Immature natural killer cell (primary cell): ENCODE data around the gene TXNDC17. TPM values are rescaled to one million over a fixed set of nuclear protein-coding genes. Genes with fewer than 3 reads are reported as not detected.

Experiments used
- DNase-seq, 3 donors: peaks; one replicate each; pipeline ENCODE4 v3.0.0; 2022; ENCODE audit warnings: mixed read lengths in 1 of 3
- H3K27ac Mint-ChIP-seq, 6 donors: one replicate each; pipeline ENCODE4 v1.8.0; 2020; ENCODE audit warnings: mixed read lengths in 6 of 6, mild to moderate bottlenecking in 5 of 6, inconsistent platforms in 4 of 6, moderate library complexity in 3 of 6
- H3K27me3 Mint-ChIP-seq, 3 donors: one replicate each; pipeline ENCODE4 v1.8.0; 2020 to 2021; ENCODE audit warnings: low read depth in 3 of 3, mild to moderate bottlenecking in 3 of 3, mixed read lengths in 3 of 3, moderate library complexity in 3 of 3, inconsistent platforms in 1 of 3
- H3K36me3 Mint-ChIP-seq, 3 donors: one replicate each; pipeline ENCODE4 v1.8.0; 2020; ENCODE audit warnings: mixed read lengths in 3 of 3, inconsistent platforms in 2 of 3, mild to moderate bottlenecking in 2 of 3
- H3K4me1 Mint-ChIP-seq, 2 donors: one replicate each; pipeline ENCODE4 v1.8.0; 2020; ENCODE audit warnings: inconsistent platforms in 2 of 2, mild to moderate bottlenecking in 2 of 2, mixed read lengths in 2 of 2, moderate library complexity in 1 of 2
- H3K4me3 Mint-ChIP-seq, 5 donors: one replicate each; pipeline ENCODE4 v1.8.0; 2020; ENCODE audit warnings: mild to moderate bottlenecking in 5 of 5, mixed read lengths in 5 of 5, inconsistent platforms in 3 of 5, moderate library complexity in 3 of 5
- H3K9me3 Mint-ChIP-seq, 6 donors: one replicate each; pipeline ENCODE4 v1.8.0; 2020; ENCODE audit warnings: mild to moderate bottlenecking in 6 of 6, mixed read lengths in 6 of 6, inconsistent platforms in 4 of 6, moderate library complexity in 3 of 6
- polyA plus RNA-seq, 3 donors: library from polyadenylated mRNA; unstranded; fragments of 300-500 nt; fragmentation: Illumina TruSeq; gene quantifications; one replicate each; pipeline ENCODE4 v1.2.3, GENCODE V29; 2021

Gene TXNDC17
- polyA plus RNA-seq, 3 donors from 2014 or later = 79.2 to 111 (median 107) TPM

DNA sequence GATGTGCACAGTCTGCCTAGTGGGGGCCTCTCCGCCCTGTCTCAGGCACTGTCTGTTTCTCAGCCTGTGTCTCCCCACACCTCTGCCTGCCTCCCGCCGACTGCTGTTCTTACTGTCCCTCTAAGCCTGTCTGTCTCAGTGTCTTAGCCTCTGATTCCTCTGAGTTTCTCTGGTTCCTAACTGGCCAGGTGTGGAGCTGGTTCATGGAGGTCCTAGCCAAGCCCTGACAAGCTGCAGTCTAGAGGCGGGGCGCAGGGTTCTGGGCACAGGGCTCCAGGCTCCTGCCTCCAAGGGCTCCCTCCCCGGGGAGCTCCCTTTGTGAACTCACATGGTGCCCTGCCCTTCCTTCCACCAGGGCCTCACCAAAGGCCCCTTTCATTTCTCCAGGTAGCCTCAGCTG is 30.1 kb downstream of the TXNDC17 start:
- no peak for DNase-seq
- Mint-ChIP-seq H3K4me3 (no peak overlapping the region), H3K4me1 (no peaks in the 10 kb centered on the region), H3K27me3 (peaks cover 6 to 12% (median 9%) of the 10 kb centered on the region in 3 donors), H3K36me3 (peaks cover 0 to 3% (median 0%) of the 10 kb centered on the region in 3 donors), H3K9me3 (no peaks in the 10 kb centered on the region), H3K27ac (no peak overlapping the region)

DNA sequence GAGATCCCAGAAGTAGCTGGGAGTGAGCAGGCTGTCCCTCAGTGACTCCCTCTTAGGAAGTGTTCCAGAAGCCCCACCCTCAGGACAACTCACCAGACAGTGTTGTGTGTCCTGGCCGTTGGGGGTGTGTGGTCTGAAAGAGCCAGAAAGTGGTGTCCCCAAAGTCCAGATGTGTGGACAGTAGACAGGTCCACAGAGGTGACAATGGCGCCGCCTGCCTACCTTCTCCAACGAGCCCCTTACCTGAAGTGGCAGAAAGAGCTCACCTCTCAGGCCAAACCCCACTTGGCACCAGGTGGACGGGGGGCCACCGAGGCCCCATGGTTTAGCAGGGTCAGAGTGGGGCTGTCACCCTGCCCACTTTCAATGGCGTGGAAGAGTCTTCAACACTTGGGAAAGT is 30.6 kb downstream of the TXNDC17 start:
- Mint-ChIP-seq H3K27me3 (peaks cover 6 to 10% (median 9%) of the 10 kb centered on the region in 3 donors), H3K9me3 (no peaks in the 10 kb centered on the region), H3K4me3 (no peak overlapping the region), H3K36me3 (peaks cover 0 to 3% (median 0%) of the 10 kb centered on the region in 3 donors), H3K27ac (no peak overlapping the region), H3K4me1 (no peaks in the 10 kb centered on the region)
- DNase-seq = no peak

DNA sequence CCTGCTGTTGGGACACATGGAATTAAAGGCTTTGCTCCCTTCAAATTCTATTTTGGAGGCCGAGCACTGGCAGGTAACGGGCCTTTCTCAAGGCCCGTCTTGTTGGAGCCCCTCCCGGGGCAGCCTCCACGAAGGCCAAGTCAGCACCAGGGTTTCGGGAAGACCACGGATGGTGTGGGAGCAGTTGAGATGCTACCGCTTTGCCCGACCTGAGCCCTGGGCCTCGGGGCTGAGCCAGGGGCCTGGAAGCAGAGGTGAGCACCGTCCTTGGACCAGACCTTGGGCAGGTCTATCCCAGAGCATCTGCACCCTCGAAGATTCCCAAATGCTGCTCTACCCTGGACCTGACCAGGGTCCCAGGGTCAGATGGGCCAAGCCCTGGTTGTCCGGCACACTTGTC is 33.7 kb downstream of the TXNDC17 start:
- no peak overlapping the region for H3K27ac Mint-ChIP-seq
- H3K4me1 Mint-ChIP-seq = peaks cover 10 to 14% of the 10 kb centered on the region in 2 donors
- peaks cover 7 to 12% (median 8%) of the 10 kb centered on the region in 3 donors for H3K27me3 Mint-ChIP-seq
- no peaks in the 10 kb centered on the region for H3K9me3 Mint-ChIP-seq
- H3K36me3 Mint-ChIP-seq = no peaks in the 10 kb centered on the region
- no peak for DNase-seq
- no peak overlapping the region for H3K4me3 Mint-ChIP-seq

DNA sequence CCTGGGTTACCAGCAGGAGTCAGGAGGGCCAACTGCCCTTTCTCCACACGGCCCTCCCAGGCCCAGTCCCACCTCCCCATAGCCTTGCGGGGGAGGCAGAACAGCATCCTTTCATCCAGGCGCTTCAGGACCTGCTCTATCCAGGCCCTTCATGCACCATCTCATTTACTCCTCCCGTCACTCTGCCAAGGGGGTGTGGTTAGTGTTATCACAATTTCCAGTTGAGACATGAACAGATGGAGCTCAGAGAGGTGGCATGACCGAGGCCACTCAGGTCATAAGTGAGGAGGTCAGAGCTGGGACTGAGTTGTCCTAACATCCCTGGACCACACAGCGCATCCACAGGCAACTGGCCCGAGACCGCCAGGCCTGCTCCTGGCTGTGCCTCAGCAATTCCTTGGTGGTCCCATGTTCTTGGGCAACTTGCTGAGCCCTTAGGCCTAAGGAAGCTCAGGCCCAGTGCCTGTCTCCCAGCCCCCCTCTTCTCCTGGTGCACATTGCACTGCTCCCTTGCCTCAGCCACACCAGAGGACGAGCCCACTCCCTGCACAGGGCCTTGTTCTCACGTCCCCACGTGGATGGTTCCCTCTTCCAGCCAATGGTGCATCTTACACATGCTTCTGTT is 34.5 kb downstream of the TXNDC17 start:
- no peak overlapping the region for H3K27ac Mint-ChIP-seq
- H3K9me3 Mint-ChIP-seq = no peaks in the 10 kb centered on the region
- no peak for DNase-seq
- H3K27me3 Mint-ChIP-seq = peaks cover 8 to 12% (median 10%) of the 10 kb centered on the region in 3 donors
- H3K4me3 Mint-ChIP-seq = no peak overlapping the region
- no peaks in the 10 kb centered on the region for H3K36me3 Mint-ChIP-seq
- H3K4me1 Mint-ChIP-seq = peaks cover 10 to 14% of the 10 kb centered on the region in 2 donors

DNA sequence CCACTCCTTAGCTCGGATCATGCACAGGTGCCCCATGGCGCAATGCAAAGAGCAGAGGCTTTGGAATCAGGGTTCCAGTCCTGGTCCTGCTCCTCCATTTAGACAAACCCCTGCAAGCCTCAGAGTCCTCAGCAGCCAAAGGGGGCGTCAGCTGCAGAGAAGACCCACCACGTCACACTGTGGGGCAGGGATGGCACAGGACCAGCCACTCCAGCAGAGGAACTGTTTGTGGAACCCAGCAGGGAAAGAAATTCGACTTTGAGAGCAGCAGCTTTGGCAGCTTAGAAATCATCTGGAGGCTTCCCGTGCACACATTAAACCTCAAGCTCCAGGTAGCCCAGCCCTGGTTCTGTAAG is 35.9 kb downstream of the TXNDC17 start:
- Mint-ChIP-seq H3K27me3 (peaks cover 8 to 13% (median 11%) of the 10 kb centered on the region in 3 donors), H3K4me3 (no peak overlapping the region), H3K9me3 (no peaks in the 10 kb centered on the region), H3K4me1 (peaks cover 10 to 14% of the 10 kb centered on the region in 2 donors), H3K27ac (no peak overlapping the region), H3K36me3 (no peaks in the 10 kb centered on the region)
- DNase-seq = no peak

DNA sequence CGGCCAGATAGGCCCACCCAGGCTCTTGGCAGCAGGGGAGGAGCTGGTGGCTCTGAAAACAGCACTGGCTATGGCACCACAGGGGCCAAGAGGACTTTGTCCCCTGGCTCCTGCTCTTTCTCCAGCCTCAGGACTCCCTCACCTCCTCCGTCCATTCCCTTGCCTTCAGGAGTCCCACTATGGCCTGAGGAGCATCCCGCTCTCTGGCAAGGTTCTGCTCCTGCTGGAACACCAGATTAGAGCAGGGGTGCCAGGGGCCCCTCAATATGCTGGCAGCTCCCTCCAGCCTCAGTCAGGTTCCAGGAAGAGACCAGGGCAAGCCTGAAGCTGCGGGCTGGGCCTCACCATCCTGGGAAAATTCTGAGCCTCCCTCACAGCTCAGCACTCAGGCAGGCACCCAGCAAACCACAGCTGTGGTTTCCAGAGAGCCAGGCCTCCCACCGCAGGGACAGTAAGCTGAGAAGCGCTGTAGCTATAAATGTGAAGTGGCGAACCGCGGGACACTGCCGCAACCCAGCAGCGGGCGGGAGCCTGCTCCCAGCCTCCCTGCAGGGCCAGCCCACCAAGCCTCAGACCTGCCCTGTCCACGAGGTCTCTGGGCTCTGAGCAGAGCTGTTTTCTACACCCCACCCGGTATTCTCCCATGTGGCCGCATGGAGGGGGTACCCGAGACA is 36.4 kb downstream of the TXNDC17 start:
- peak overlapping the region in 2 of 5 donors; percentile 26 to 59 for H3K4me3 Mint-ChIP-seq
- H3K36me3 Mint-ChIP-seq = no peaks in the 10 kb centered on the region
- no peak overlapping the region for H3K27ac Mint-ChIP-seq
- H3K27me3 Mint-ChIP-seq = peaks cover 6 to 18% (median 11%) of the 10 kb centered on the region in 3 donors
- no peaks in the 10 kb centered on the region for H3K9me3 Mint-ChIP-seq
- H3K4me1 Mint-ChIP-seq = peaks cover 10 to 14% of the 10 kb centered on the region in 2 donors
- DNase-seq = peak; percentile 18 to 35 (median 23)

DNA sequence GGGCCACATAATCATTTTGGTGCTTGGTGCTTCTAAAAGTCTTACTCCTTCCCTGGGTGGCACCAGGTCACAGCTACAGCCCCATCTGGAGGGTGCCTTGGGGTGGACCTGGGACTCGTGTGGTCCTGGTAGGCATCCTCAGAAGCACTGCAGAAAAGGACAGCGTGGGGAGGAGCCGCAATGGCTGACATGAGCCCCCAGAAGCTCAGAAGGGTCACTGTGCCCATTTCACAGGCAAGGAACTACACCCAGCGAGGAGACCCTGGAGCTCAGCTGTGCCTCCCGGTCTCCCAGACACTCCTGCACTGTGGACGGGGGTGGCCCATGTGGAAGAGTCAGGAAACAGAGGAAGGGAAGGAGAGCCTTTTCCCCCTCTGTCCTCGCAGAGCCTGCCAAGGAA is 37.1 kb downstream of the TXNDC17 start:
- no peak for DNase-seq
- Mint-ChIP-seq H3K27ac (no peak overlapping the region), H3K4me1 (peaks cover 10 to 14% of the 10 kb centered on the region in 2 donors), H3K27me3 (peaks cover 6 to 18% (median 9%) of the 10 kb centered on the region in 3 donors), H3K4me3 (peak overlapping the region in 2 of 5 donors; percentile 26 to 59), H3K9me3 (no peaks in the 10 kb centered on the region), H3K36me3 (no peaks in the 10 kb centered on the region)

DNA sequence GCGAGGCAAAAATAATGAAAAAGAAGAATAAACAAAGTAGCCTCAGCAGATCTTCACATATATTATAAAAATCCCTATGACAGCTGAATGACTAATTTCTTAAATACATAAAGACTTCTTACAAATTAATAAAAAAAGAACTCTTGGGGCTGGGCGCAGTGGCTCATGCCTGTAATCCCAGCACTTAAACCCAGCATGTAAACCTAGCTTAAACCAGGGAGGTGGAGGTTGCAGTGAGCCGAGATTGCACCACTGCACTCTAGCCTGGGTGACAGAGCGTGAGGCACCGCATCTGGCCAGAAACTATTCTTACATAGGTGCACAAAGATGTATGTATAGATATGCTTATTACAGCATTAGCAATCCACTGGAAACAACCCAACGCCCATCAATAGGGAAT is 38.4 kb downstream of the TXNDC17 start:
- peaks cover 6 to 18% (median 9%) of the 10 kb centered on the region in 3 donors for H3K27me3 Mint-ChIP-seq
- DNase-seq = no peak
- peaks cover 0 to 3% (median 0%) of the 10 kb centered on the region in 3 donors for H3K36me3 Mint-ChIP-seq

DNA sequence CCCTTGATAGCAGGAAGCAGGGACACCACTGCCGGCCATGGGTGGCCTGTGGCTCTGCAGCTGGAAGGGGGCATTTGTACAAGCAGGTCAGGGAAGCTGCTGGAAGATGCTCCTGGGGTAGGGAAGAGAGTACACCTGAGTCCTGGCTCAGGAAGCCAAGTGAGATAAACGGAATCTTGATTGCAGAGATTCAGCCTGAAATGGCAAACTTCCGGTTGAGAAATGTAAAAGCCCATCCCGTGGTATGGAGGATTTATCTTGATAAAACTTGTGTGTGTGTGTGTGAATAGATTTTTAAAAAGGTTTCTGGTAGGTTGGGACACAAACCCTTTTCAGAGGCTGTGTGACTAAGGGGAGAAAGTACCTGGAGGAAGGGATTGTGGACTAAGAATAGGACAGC is 40.3 kb downstream of the TXNDC17 start:
- peaks cover 6 to 20% (median 10%) of the 10 kb centered on the region in 3 donors for H3K27me3 Mint-ChIP-seq

More for the DNA sequence above, 38.4 kb downstream of the TXNDC17 start:
- no peak overlapping the region for H3K27ac Mint-ChIP-seq
- no peak overlapping the region for H3K4me3 Mint-ChIP-seq
- H3K9me3 Mint-ChIP-seq = no peaks in the 10 kb centered on the region
- peaks cover 10 to 14% of the 10 kb centered on the region in 2 donors for H3K4me1 Mint-ChIP-seq

DNA sequence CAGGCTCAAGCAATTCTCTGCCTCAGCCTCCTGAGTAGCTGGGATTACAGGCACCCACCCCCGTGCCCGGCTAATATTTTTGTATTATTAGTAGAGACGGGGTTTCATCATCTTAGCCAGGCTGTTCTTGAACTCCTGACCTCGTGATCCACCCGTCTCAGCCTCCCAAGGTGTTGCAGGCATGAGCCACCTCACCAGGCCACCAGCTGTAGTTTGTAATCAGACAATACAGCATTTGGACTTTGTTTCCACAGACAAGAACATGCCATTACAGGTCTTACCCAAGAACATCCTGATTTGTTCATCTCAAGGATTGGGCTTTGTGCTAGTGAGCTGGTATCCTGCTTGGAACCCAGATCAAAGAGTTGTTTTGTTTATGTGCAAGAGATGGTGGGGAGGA is 40.8 kb downstream of the TXNDC17 start:
- H3K27me3 Mint-ChIP-seq = peaks cover 9 to 18% (median 10%) of the 10 kb centered on the region in 3 donors

More for the DNA sequence above, 40.3 kb downstream of the TXNDC17 start:
- H3K36me3 Mint-ChIP-seq = peaks cover 0 to 3% (median 0%) of the 10 kb centered on the region in 3 donors
- H3K27ac Mint-ChIP-seq = no peak overlapping the region
- peaks cover 10 to 14% of the 10 kb centered on the region in 2 donors for H3K4me1 Mint-ChIP-seq
- H3K9me3 Mint-ChIP-seq = no peaks in the 10 kb centered on the region
- no peak overlapping the region for H3K4me3 Mint-ChIP-seq
- DNase-seq = no peak

DNA sequence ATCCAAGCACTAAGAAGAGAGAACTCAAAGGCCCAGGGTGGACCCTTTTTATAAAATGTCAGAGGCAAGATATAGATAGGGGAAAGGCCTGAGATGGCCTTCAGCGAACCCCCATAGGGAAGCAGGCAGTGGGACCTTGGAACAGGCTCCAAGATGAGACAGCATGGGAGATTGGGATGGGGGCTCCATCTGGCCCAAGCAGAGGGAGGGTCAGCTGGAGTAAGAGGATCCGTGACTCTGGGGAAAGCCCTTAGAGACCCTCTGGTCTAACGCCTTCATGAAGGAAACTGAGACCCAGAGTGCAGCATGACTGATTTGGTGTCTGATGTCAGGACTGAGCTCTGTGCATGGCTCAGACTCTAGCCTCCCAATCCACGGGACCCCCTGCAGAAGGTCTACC is 41.5 kb downstream of the TXNDC17 start:
- no peak for DNase-seq
- Mint-ChIP-seq H3K36me3 (peaks cover 0 to 3% (median 0%) of the 10 kb centered on the region in 3 donors), H3K9me3 (no peaks in the 10 kb centered on the region), H3K27ac (no peak overlapping the region), H3K4me1 (peaks cover 8 to 11% of the 10 kb centered on the region in 2 donors), H3K27me3 (peaks cover 10 to 14% (median 12%) of the 10 kb centered on the region in 3 donors), H3K4me3 (no peak overlapping the region)

More for the DNA sequence above, 40.8 kb downstream of the TXNDC17 start:
- H3K4me1 Mint-ChIP-seq = peaks cover 10 to 14% of the 10 kb centered on the region in 2 donors
- no peaks in the 10 kb centered on the region for H3K9me3 Mint-ChIP-seq
- H3K4me3 Mint-ChIP-seq = no peak overlapping the region
- no peak for DNase-seq
- H3K36me3 Mint-ChIP-seq = peaks cover 0 to 3% (median 0%) of the 10 kb centered on the region in 3 donors
- H3K27ac Mint-ChIP-seq = no peak overlapping the region

DNA sequence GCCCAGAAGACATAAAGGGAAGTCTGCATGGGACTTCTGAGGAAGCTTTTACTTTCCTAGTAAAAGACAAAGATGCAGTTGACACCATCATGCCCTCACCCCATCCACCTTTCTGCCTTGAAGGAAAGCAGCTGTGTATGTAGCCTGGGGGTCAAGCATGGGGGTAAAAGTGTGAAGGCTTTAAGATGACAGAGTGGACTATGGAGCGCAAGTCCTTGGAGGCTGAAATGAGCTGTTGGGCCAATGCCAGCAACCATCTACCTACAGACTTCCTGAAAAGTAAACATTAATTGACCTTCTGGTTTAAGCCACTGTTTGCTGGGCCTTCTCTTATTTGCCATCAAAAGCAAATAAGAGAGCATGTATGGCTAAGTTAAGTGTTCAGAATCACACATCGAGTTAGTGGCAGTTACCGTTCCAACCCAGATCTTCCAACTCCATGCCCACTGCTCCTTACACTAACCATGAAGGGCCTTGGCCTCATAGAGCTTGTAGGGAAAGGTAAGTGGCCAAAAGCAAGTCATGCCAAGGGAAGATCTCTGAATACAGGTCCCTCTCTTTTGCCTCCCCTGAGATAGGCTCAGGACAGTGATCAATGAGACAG is 42.3 kb downstream of the TXNDC17 start:
- peaks cover 7 to 12% (median 10%) of the 10 kb centered on the region in 3 donors for H3K27me3 Mint-ChIP-seq
- peaks cover 0 to 3% (median 0%) of the 10 kb centered on the region in 3 donors for H3K36me3 Mint-ChIP-seq
- H3K27ac Mint-ChIP-seq = no peak overlapping the region
- no peak for DNase-seq
- no peaks in the 10 kb centered on the region for H3K9me3 Mint-ChIP-seq
- no peak overlapping the region for H3K4me3 Mint-ChIP-seq
- peaks cover 0 to 3% of the 10 kb centered on the region in 2 donors for H3K4me1 Mint-ChIP-seq

DNA sequence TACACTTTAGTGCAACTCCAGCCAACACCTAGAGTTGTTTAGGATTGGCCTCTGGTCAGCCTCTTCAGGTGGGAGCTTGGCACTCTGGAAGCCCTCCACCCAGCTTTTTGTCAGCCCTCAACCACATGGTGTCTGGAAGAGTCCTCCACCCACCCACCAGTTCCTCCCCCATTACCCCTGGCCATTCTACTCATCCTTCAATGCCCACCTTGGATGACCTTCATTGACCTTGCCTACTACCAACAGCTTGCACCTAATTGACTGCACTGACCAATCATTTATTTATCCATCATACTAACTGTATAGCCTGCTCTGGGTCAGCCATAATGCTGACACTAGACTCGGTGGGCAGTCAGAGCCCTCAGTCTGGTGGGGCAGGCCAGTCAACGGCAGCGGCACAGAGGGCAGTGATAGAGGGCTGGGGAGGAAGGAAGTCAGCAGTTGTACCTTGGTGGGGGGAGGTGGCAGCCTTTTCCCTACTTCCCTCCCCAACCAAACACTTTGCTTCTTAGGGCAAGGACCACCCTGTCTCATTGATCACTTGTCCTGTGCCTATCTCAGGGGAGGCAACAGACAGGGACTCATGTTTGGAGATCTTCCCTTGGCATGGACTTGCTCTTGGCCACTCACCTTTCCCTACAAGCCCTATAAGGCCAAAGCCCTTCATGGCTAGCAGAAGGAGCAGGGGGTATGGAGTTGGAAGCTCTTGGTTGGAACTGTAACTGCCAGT is 43.0 kb downstream of the TXNDC17 start:
- Mint-ChIP-seq H3K9me3 (no peaks in the 10 kb centered on the region), H3K27me3 (peaks cover 6 to 12% (median 6%) of the 10 kb centered on the region in 3 donors), H3K27ac (no peak overlapping the region), H3K4me3 (no peak overlapping the region), H3K36me3 (peaks cover 0 to 3% (median 0%) of the 10 kb centered on the region in 3 donors), H3K4me1 (no peaks in the 10 kb centered on the region)
- DNase-seq = no peak
